Activated CD4-positive, alpha-beta T cell treated with anti-CD3 and anti-CD28 coated beads, Interleukin-2, amount 10 ng/mL, durations not matched to agents 24 days and 14 days (primary cell): ENCODE results near the gene EIF5B. TPM values are rescaled to one million over a fixed set of nuclear protein-coding genes. Genes with fewer than 3 reads are reported as not detected.

Source experiments
- DNase-seq: peaks from one replicate; pipeline ENCODE4 v3.0.0; 2022
- H3K27ac Mint-ChIP-seq: one replicate; pipeline ENCODE4 v1.8.0; 2022; ENCODE audit warnings: mild to moderate bottlenecking, mixed read lengths
- H3K27me3 Mint-ChIP-seq: one replicate; pipeline ENCODE4 v1.8.0; 2022; ENCODE audit warnings: mixed read lengths
- H3K36me3 Mint-ChIP-seq: one replicate; pipeline ENCODE4 v1.8.0; 2022; ENCODE audit warnings: low read depth, mild to moderate bottlenecking, mixed read lengths
- H3K4me1 Mint-ChIP-seq: one replicate; pipeline ENCODE4 v1.8.0; 2021; ENCODE audit warnings: mixed read lengths
- H3K4me3 Mint-ChIP-seq: one replicate; pipeline ENCODE4 v1.8.0; 2022; ENCODE audit warnings: mild to moderate bottlenecking, moderate library complexity, mixed read lengths
- H3K9me3 Mint-ChIP-seq: one replicate; pipeline ENCODE4 v1.8.0; 2021; ENCODE audit warnings: mixed read lengths
- intact Hi-C: fragments of 100-400 bp; cut with micrococcal nuclease; formaldehyde crosslinking; loops from one replicate; pipeline ENCODE4 v1.15.1; 2023
- total RNA-seq: library from RNA; stranded (reverse); gene quantifications from 2 replicates; pipeline ENCODE4 v1.2.3, GENCODE V29; 2022

Gene EIF5B
- total RNA-seq, 1 donor from 2014 or later: 88.5 TPM

DNA sequence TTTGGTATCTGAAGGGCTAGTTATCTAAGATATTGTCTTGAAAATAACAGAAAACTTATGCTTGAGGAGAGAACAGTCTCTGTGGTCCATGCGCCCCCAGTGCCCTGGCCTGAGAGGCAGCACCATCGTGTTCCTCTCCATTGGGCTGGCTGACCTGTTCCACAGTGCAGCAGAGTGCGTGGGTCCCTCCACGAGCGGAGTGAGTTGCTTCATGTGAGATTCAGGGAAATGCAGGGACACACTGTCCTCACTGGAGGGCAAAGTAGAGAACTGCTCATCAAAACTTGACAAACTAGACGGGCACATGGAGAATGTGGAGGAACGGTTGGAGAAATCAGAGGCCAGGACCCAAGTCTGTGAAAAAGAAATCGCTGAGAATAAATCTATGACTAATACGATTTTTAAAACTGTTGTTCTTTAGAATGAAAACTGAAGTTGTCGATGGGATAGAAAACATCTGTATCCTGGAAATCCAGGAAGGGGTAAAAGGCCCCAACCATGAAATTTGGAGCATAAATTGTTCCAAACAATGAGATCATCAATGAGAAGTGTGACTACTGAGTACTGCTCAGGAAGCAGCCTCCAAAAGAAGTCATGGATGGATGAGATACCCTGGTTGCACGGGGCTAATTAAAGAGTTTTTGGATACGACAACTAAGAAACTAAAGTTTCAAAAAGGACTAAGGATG, 94.5 kb downstream of the EIF5B start:
- H3K9me3 Mint-ChIP-seq: no peaks in the 10 kb centered on the region
- no peak overlapping the region for H3K4me3 Mint-ChIP-seq
- no peak overlapping the region for H3K27ac Mint-ChIP-seq
- no peak for DNase-seq
- peaks cover 35% of the 10 kb centered on the region for H3K36me3 Mint-ChIP-seq
- no peaks in the 10 kb centered on the region for H3K27me3 Mint-ChIP-seq
- intact Hi-C loops: no loop called here
- H3K4me1 Mint-ChIP-seq: peaks cover 8% of the 10 kb centered on the region

- Mint-ChIP-seq H3K4me3 (no peak overlapping the region), H3K27me3 (no peaks in the 10 kb centered on the region), H3K36me3 (peaks cover 28% of the 10 kb centered on the region), H3K27ac (no peak overlapping the region), H3K9me3 (no peaks in the 10 kb centered on the region), H3K4me1 (peaks cover 8% of the 10 kb centered on the region)
- intact Hi-C loops: no loop called here
- DNase-seq: no peak
Observed at GRCh38 chr2:99433340-99433739, 96.2 kb downstream of the EIF5B start.

DNA sequence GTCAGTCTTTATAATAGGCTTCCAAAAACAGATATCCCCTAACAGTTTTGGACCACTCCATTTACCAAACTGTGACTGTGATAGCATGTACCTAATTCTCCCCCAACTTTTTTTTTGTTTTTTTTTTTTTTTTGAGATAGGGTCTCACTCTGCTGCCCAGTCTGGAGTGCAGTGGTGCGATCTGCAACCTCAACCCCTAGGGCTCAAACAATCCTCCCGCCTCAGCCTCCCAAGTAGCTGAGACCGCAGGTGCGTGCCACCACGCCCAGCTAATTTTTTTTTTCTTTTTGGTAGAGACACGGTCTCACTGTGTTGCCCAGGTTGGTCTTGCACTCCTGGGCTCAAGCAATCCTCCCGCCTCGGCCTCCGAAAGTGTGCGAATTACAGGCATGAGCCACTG, 99.7 kb downstream of the EIF5B start:
- Mint-ChIP-seq H3K4me3 (no peak overlapping the region), H3K36me3 (peaks cover 19% of the 10 kb centered on the region), H3K27me3 (no peaks in the 10 kb centered on the region), H3K4me1 (peaks cover 3% of the 10 kb centered on the region), H3K9me3 (no peaks in the 10 kb centered on the region), H3K27ac (no peak overlapping the region)
- DNase-seq: no peak
- intact Hi-C loops: no loop called here

DNA sequence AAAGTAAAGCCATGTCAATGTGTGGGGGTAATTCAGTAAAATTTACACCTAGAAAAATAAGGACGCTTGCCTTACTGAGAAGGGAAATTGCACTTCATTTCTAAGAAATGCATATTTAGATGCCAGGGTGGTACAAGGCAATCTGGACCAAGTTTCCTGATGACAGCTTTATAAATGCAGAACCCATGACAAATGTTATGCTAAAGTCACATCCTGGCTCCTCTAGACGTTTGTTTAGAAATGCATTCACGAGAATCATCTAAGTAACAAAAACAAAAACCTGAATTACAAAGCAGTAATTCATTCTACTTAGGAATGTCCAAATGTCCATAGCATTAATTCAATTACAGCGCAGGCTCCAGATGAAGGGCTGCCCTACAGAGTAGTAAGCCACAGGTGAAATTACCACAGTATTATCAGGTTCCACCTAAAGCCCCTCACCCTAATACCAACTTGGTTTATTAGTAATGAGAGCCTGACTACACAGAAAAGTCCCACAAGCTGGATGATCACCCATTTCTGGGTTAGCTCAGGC, 102.8 kb downstream of the EIF5B start:
- Mint-ChIP-seq H3K4me1 (peaks cover 13% of the 10 kb centered on the region), H3K27ac (no peak overlapping the region), H3K4me3 (no peak overlapping the region), H3K27me3 (no peaks in the 10 kb centered on the region), H3K9me3 (no peaks in the 10 kb centered on the region), H3K36me3 (peaks cover 15% of the 10 kb centered on the region)
- DNase-seq: no peak
- intact Hi-C loops: no loop called here

GRCh38 chr2:99442837-99443236, 105.6 kb downstream of the EIF5B start:
- DNase-seq: no peak
- Mint-ChIP-seq H3K9me3 (no peaks in the 10 kb centered on the region), H3K27me3 (no peaks in the 10 kb centered on the region), H3K4me1 (peaks cover 15% of the 10 kb centered on the region), H3K4me3 (no peak overlapping the region), H3K36me3 (peaks cover 22% of the 10 kb centered on the region), H3K27ac (no peak overlapping the region)
- intact Hi-C loops: no loop called here

GRCh38 chr2:99444222-99444621, 107.0 kb downstream of the EIF5B start:
- no peak overlapping the region for H3K27ac Mint-ChIP-seq
- H3K4me3 Mint-ChIP-seq: no peak overlapping the region
- peaks cover 23% of the 10 kb centered on the region for H3K36me3 Mint-ChIP-seq
- no peaks in the 10 kb centered on the region for H3K9me3 Mint-ChIP-seq
- H3K4me1 Mint-ChIP-seq: peaks cover 15% of the 10 kb centered on the region
- intact Hi-C loops: no loop called here
- no peaks in the 10 kb centered on the region for H3K27me3 Mint-ChIP-seq
- DNase-seq: peak; percentile 53

GRCh38 chr2:99445065-99445464, 107.9 kb downstream of the EIF5B start:
- intact Hi-C loops: no loop called here
- Mint-ChIP-seq H3K4me1 (peaks cover 15% of the 10 kb centered on the region), H3K4me3 (no peak overlapping the region), H3K27me3 (no peaks in the 10 kb centered on the region), H3K27ac (no peak overlapping the region), H3K9me3 (no peaks in the 10 kb centered on the region), H3K36me3 (peaks cover 23% of the 10 kb centered on the region)
- no peak for DNase-seq

- no peaks in the 10 kb centered on the region for H3K27me3 Mint-ChIP-seq
- DNase-seq: no peak
- peaks cover 12% of the 10 kb centered on the region for H3K4me1 Mint-ChIP-seq
- no peaks in the 10 kb centered on the region for H3K9me3 Mint-ChIP-seq
- intact Hi-C loops: no loop called here
- no peak overlapping the region for H3K27ac Mint-ChIP-seq
- no peak overlapping the region for H3K4me3 Mint-ChIP-seq
- peaks cover 35% of the 10 kb centered on the region for H3K36me3 Mint-ChIP-seq
Observed at GRCh38 chr2:99448556-99448955, 111.4 kb downstream of the EIF5B start.

- intact Hi-C loops: no loop called here
- no peak for DNase-seq
- no peak overlapping the region for H3K4me3 Mint-ChIP-seq
- no peak overlapping the region for H3K27ac Mint-ChIP-seq
- peaks cover 41% of the 10 kb centered on the region for H3K36me3 Mint-ChIP-seq
- no peaks in the 10 kb centered on the region for H3K9me3 Mint-ChIP-seq
- H3K27me3 Mint-ChIP-seq: no peaks in the 10 kb centered on the region
- H3K4me1 Mint-ChIP-seq: peaks cover 2% of the 10 kb centered on the region
Observed at GRCh38 chr2:99450199-99450598, 113.0 kb downstream of the EIF5B start.

Other genes starting within 250 kb of the EIF5B start
- 0.26 and 0.40 TPM in 2 replicates for gene C2orf15, start 195.7 kb upstream of the EIF5B start, total RNA-seq
- gene TSGA10, start 182.4 kb upstream of the EIF5B start, total RNA-seq: 3.2 and 3.7 TPM in 2 replicates
- 3.3 and 3.9 TPM in 2 replicates for gene LIPT1, start 182.4 kb upstream of the EIF5B start, total RNA-seq
- gene MITD1, start 156.3 kb upstream of the EIF5B start, total RNA-seq: 49.9 and 52.8 TPM in 2 replicates
- gene MRPL30, start 156.2 kb upstream of the EIF5B start, total RNA-seq: 29.0 and 31.2 TPM in 2 replicates
- not detected in 2 replicates for gene LYG2, start 81.7 kb upstream of the EIF5B start, total RNA-seq
- 2.1 TPM in 2 replicates for gene LYG1, start 36.2 kb upstream of the EIF5B start, total RNA-seq
- 42.1 TPM in 2 replicates for gene TXNDC9, start 1.1 kb upstream of the EIF5B start, total RNA-seq
- gene REV1, start 152.6 kb downstream of the EIF5B start, total RNA-seq: 47.8 and 48.9 TPM in 2 replicates